Measurements from ENCODE around the gene C1orf116. TPM values are rescaled to one million over a fixed set of nuclear protein-coding genes. Genes with fewer than 3 reads are reported as not detected.

The C1orf116 gene
- polyA plus RNA-seq, 1 donor from 2014 or later, result not detected

- no peak for TF ChIP-seq CTCF (IDR thresholded peaks at IDR 0.05; ENCODE audit: poor library complexity, severe bottlenecking)
- TF ChIP-seq POLR2AphosphoS5 (IDR thresholded peaks at IDR 0.05), result no peak
- TF ChIP-seq SMC3 (conservative IDR thresholded peaks at IDR 0.05; ENCODE audit: poor library complexity), result no peak
- TF ChIP-seq EP300 (conservative IDR thresholded peaks at IDR 0.05; ENCODE audit: poor library complexity, severe bottlenecking), result no peak
- no peak for TF ChIP-seq MXI1 (conservative IDR thresholded peaks at IDR 0.05; ENCODE audit: poor library complexity, severe bottlenecking)
- TF ChIP-seq REST (IDR thresholded peaks at IDR 0.05; ENCODE audit: borderline replicate concordance), result no peak
- no peak for TF ChIP-seq TAF1 (IDR thresholded peaks at IDR 0.05; ENCODE audit: low read depth)
- Histone ChIP-seq H3K79me2 (replicated peaks; ENCODE audit: insufficient read depth, low read length) (no peaks in the 10 kb centered on the region), H3K36me3 (ENCODE audit: insufficient read depth, low read length) (no peaks in the 10 kb centered on the region), H3K27ac (ENCODE audit: low read length) (no peak overlapping the region), H2AFZ (ENCODE audit: low read depth, low read length) (no peak overlapping the region), H3K9me2 (ENCODE audit: insufficient read depth, low read length) (no peaks in the 10 kb centered on the region), H3K9me3 (ENCODE audit: low read length) (no peaks in the 10 kb centered on the region), H3K4me2 (ENCODE audit: low read length) (no peak overlapping the region), H3K9ac (ENCODE audit: low read length) (no peak overlapping the region), H3K4me3 (ENCODE audit: low read length) (no peak overlapping the region), H3F3A (ENCODE audit: insufficient read depth, low read length, poor library complexity, severe bottlenecking) (no peaks in the 10 kb centered on the region), H3K27me3 (ENCODE audit: insufficient read depth, low read depth, low read length) (no peaks in the 10 kb centered on the region), H4K20me1 (ENCODE audit: insufficient read depth) (no peaks in the 10 kb centered on the region)
Measured at GRCh38 chr1:207025146-207025880, 7.2 kb downstream of the C1orf116 start.

- no peak overlapping the region for H3K4me2 ChIP-seq (ENCODE audit: low read length)
- TF ChIP-seq REST (IDR thresholded peaks at IDR 0.05; ENCODE audit: borderline replicate concordance) (no peak), POLR2AphosphoS5 (IDR thresholded peaks at IDR 0.05) (no peak), CTCF (IDR thresholded peaks at IDR 0.05; ENCODE audit: poor library complexity, severe bottlenecking) (no peak), TAF1 (IDR thresholded peaks at IDR 0.05; ENCODE audit: low read depth) (no peak), EP300 (conservative IDR thresholded peaks at IDR 0.05; ENCODE audit: poor library complexity, severe bottlenecking) (no peak), RAD21 (conservative IDR thresholded peaks at IDR 0.05) (no peak), MXI1 (conservative IDR thresholded peaks at IDR 0.05; ENCODE audit: poor library complexity, severe bottlenecking) (no peak), EZH2 (IDR thresholded peaks at IDR 0.05; ENCODE audit: borderline replicate concordance, insufficient read depth, low read length, poor library complexity, severe bottlenecking) (no peak), SMC3 (conservative IDR thresholded peaks at IDR 0.05; ENCODE audit: poor library complexity) (no peak)
- no peaks in the 10 kb centered on the region for H3K9me2 ChIP-seq (ENCODE audit: insufficient read depth, low read length)
- H4K20me1 ChIP-seq (ENCODE audit: insufficient read depth), result no peaks in the 10 kb centered on the region
- no peak overlapping the region for H2AFZ ChIP-seq (ENCODE audit: low read depth, low read length)
- no peaks in the 10 kb centered on the region for H3F3A ChIP-seq (ENCODE audit: insufficient read depth, low read length, poor library complexity, severe bottlenecking)
- no peak overlapping the region for H3K4me3 ChIP-seq (ENCODE audit: low read length)
- H3K9me3 ChIP-seq (ENCODE audit: low read length), result no peaks in the 10 kb centered on the region
- no peaks in the 10 kb centered on the region for H3K79me2 ChIP-seq (replicated peaks; ENCODE audit: insufficient read depth, low read length)
- no peak overlapping the region for H3K27ac ChIP-seq (ENCODE audit: low read length)
- H3K27me3 ChIP-seq (ENCODE audit: insufficient read depth, low read depth, low read length), result no peaks in the 10 kb centered on the region
- H3K9ac ChIP-seq (ENCODE audit: low read length), result no peak overlapping the region
- H3K36me3 ChIP-seq (ENCODE audit: insufficient read depth, low read length), result no peaks in the 10 kb centered on the region
Measured at GRCh38 chr1:207024202-207025145, 8.1 kb downstream of the C1orf116 start.

All from neural cell (in vitro differentiated cells).